ENCODE results near the gene ASIC2. TPM values are rescaled to one million over a fixed set of nuclear protein-coding genes. Genes with fewer than 3 reads are reported as not detected.

ASIC2 gene
- total and polyA plus RNA-seq, 10 donors: not detected

DNA sequence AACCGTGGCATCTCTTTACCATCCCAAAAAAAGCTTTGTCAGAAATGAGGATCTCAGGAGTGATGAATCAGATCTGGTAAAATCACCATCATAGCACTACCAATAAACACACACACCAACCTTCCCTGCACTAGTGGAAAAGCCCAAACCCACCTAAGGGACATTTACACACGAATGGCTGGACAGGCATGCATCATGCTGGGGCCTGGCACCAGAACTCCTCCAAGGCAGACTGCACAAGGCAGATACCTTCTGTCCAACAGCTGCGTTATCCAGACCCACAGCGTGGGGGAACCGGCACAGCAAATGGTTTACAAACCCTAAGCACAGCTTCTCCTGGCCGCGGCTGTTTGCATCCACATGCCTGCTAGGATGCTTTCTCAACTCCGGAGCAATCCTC is 2.8 kb downstream of the ASIC2 start:
- intact Hi-C loops (cut with DNase I; ENCODE audit: low total_unique reads): no loop called here
- H3K4me3 ChIP-seq: no peak overlapping the region
- H3K9me3 ChIP-seq: no peaks in the 10 kb centered on the region
- H3K36me3 ChIP-seq: no peaks in the 10 kb centered on the region
- TF ChIP-seq POLR2A (IDR thresholded peaks at IDR 0.05) (no peak), POLR2AphosphoS5 (IDR thresholded peaks at IDR 0.05) (no peak), CTCF (IDR thresholded peaks at IDR 0.05 in 8 of 11, conservative IDR thresholded peaks at IDR 0.05 in 3 of 11) (no peak)
- WGBS, 5 donors: 75 to 84% (median 81%) methylated on average over 8 of the region's 8 CpGs
- no peak overlapping the region for H3K27ac ChIP-seq
- H3K4me1 ChIP-seq: peaks cover 0 to 22% (median 13%) of the 10 kb centered on the region in 6 donors
- no peak for DNase-seq
- H3K27me3 ChIP-seq (replicated peaks in 1 of 7): peaks cover 0 to 79% (median 51%) of the 10 kb centered on the region in 7 donors

DNA sequence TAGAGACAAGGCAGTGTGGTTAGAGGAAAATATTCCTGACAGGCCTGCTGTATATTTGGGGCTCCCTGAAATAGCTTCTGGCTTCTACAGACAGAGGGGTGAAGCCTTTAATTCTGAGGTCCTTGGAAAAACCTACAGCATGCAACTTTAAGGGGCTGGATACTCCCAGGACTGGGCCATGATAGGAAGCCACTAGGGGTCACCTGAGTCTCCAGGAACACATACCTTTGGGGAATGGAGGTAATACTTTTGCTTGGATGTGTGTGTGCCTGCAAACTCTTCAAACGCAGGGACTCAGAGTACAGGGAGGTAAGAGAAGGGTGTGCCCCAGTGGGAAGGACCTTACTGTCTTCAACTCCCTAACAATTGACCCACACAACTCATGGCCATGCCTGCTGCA is 4.1 kb downstream of the ASIC2 start:
- H3K9me3 ChIP-seq: no peaks in the 10 kb centered on the region
- no peak for DNase-seq
- no peaks in the 10 kb centered on the region for H3K36me3 ChIP-seq
- 25 to 50% (median 40%) methylated on average over 1 of the region's 1 CpG for WGBS, 5 donors
- H3K27ac ChIP-seq: no peak overlapping the region
- H3K27me3 ChIP-seq (replicated peaks in 1 of 7): peaks cover 0 to 66% (median 40%) of the 10 kb centered on the region in 7 donors
- peaks cover 0 to 22% (median 13%) of the 10 kb centered on the region in 6 donors for H3K4me1 ChIP-seq
- no peak overlapping the region for H3K4me3 ChIP-seq
- TF ChIP-seq CTCF (IDR thresholded peaks at IDR 0.05 in 8 of 11, conservative IDR thresholded peaks at IDR 0.05 in 3 of 11) (no peak), POLR2AphosphoS5 (IDR thresholded peaks at IDR 0.05) (no peak), POLR2A (IDR thresholded peaks at IDR 0.05) (no peak)
- intact Hi-C loops (cut with DNase I; ENCODE audit: low total_unique reads): no loop called here

DNA sequence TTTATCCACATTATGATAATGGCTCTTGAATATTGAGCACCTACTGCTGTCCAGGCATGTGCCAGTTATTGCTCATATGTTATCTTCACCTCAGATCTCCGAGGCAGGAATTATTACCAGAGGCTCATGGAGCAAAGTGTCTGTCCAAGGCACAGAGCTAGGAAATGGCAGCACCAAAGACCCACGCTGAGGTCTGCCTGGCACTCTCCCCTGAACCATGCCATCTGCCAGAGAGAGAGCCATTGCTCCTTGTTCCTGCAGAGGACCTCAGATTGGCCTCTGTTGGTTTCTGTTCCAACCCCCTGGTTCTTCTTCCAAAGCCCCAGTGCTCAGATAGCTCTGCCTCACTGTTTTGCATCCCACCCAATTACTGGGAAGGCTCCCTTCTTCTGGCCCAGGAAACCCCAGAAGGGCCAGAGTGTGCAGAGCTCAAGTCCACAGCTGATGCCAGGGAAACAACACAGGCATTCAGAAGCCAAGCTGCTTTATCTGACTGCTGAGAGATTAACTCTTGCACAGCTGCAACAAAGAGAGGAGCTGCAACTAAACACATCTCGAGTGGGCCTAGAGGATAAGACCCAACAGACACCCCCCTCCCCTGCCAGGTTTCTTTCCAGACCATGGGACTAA is 5.9 kb downstream of the ASIC2 start:
- Histone ChIP-seq H3K4me1 (peaks cover 0 to 12% (median 8%) of the 10 kb centered on the region in 6 donors), H3K36me3 (no peaks in the 10 kb centered on the region), H3K9me3 (no peaks in the 10 kb centered on the region), H3K27me3 (replicated peaks in 1 of 7) (peaks cover 0 to 49% (median 23%) of the 10 kb centered on the region in 7 donors), H3K27ac (no peak overlapping the region), H3K4me3 (no peak overlapping the region)
- intact Hi-C loops (cut with DNase I; ENCODE audit: low total_unique reads): no loop called here
- WGBS, 5 donors: 53 to 63% (median 58%) methylated on average over 3 of the region's 3 CpGs
- TF ChIP-seq CTCF (IDR thresholded peaks at IDR 0.05 in 8 of 11, conservative IDR thresholded peaks at IDR 0.05 in 3 of 11) (no peak), POLR2AphosphoS5 (IDR thresholded peaks at IDR 0.05) (no peak), POLR2A (IDR thresholded peaks at IDR 0.05) (no peak)
- DNase-seq: no peak

GRCh38 chr17:33285413-33285812 is 7.7 kb downstream of the ASIC2 start:
- no peak for DNase-seq
- H3K36me3 ChIP-seq: no peaks in the 10 kb centered on the region
- TF ChIP-seq POLR2A (IDR thresholded peaks at IDR 0.05) (no peak), POLR2AphosphoS5 (IDR thresholded peaks at IDR 0.05) (no peak), CTCF (IDR thresholded peaks at IDR 0.05 in 8 of 11, conservative IDR thresholded peaks at IDR 0.05 in 3 of 11) (no peak)
- intact Hi-C loops (cut with DNase I; ENCODE audit: low total_unique reads): no loop called here
- no peak overlapping the region for H3K4me3 ChIP-seq
- H3K9me3 ChIP-seq: no peaks in the 10 kb centered on the region
- H3K4me1 ChIP-seq: no peaks in the 10 kb centered on the region
- WGBS, 5 donors: 76 to 83% (median 76%) methylated on average over 3 of the region's 3 CpGs
- H3K27me3 ChIP-seq (replicated peaks in 1 of 7): peaks cover 0 to 31% (median 7%) of the 10 kb centered on the region in 7 donors
- H3K27ac ChIP-seq: no peak overlapping the region
